ENCODE data around the gene USP11.

DNA sequence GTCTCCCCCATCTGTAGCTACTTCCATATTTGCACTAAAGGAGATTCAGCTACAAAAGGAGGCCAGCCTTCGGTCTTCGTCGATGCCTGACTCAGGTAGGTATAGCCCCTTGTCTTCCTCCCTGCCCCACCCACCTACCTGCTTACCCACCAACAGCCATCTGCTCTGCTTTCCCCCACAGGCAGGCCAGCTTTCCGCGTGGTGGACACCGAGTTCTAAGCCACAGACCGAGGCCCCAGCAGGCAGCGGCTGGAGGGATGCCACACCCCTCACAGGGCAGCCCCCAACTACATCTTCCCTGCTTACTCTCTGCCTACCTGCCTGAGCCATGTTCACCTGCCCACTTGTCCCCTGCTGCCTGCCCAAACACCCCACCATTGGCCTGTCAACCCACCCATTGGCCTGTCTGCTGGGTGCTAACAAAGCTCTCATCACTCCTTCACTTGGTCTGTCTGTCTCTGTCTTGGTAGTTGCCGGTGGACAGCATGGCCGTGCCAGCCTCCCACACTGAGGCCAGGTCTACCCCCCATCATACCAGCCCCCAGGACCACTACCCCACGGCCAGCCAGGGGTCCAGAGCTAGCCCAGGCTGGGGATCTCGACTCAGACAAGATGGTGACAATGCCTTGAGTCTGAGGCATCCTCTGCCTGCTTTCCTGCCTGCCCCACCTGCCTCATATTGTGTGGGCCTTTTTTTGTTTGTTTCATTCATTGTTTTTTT is 4.1 kb upstream of the USP11 start:
- TF ChIP-seq CTCF (IDR thresholded peaks at IDR 0.05) (no peak), POLR2A (IDR thresholded peaks at IDR 0.05; ENCODE audit: low read depth) (no peak)
